ENCODE data around the gene FOXO1.

Gene FOXO1

GRCh38 chr13:40537146-40537895, 129.1 kb downstream of the FOXO1 start:
- DNase-seq: no peak

- no peak for DNase-seq
Measured at GRCh38 chr13:40536443-40537113, 129.9 kb downstream of the FOXO1 start.

GRCh38 chr13:40535345-40535836, 131.1 kb downstream of the FOXO1 start:
- DNase-seq: no peak

DNA sequence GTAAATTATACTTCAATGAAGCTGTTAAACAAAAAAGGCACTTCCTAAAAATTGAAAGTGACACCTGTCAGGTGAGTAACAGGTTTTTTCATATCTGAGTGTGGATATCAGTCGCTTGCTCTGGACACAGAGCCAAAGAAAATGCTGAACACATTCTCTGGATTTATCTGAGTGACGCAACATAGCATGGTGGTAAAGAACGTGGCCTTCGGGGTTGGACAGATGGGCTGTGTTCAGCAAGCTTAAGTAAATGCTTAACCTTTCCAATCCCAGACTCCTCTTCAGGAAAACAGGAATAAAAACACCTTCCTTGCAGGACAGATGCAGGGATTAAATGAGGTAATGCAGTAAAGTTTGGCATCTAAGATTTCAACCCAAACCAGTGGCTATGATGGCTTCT, 132.0 kb downstream of the FOXO1 start:
- no peak for DNase-seq

- no peak for DNase-seq
Measured at GRCh38 chr13:40533072-40533471, 133.4 kb downstream of the FOXO1 start.

DNA sequence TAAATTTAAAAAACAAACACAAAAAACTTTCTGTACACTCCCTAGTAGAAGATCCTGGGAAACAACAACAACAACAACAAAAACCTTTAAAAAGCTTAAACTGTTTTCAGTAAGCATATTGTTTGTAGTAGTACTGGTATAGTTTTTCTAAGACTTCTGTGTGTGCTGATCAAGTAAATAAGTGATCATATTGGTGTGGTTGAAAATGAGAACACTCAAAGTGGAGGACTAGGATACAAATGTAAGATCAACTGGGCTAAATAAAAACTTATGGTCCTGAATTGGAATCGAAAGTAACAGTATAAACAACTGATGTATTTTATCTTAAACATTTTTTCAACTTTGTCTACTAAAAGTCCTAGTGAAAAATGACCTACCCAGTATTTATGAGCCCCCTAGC, 135.5 kb downstream of the FOXO1 start:
- no peak for DNase-seq

DNA sequence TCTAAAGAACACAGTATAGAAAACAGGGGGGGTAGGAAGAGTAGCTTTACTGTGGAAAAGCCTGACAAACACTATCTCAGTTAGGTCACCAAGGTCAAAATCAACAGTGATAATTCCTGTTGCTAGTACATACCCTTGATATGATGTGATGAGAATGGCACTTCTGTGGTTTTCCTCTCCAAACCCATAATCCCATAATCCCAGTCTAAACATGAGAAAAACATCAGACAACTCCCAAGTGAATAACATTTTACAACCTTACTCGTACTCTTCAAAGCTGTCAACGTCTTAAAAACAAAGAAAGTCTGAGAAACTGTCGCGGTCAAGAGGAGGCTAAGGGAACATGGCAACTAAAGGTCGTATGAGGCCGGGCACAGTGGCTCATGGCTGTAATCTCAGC, 137.6 kb downstream of the FOXO1 start:
- DNase-seq: no peak

DNA sequence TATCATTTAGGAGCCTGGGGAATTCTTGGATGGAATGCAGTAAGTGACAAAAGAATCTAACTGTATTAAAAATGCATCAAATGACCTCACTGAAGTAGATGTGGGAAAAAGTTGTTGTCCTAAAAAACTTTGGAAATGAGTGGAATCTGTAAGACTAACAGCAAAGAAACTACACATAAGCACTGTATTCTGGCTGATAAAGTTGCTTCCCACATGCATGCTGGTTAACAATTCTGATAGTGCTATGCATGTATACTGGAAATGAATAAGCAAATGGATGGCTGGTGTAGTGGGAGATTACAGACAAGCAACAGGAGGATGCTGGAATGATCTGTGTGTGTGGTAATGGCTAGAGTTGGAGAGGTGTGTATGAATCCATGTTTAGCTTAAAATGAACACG, 138.5 kb downstream of the FOXO1 start:
- DNase-seq: no peak

DNA sequence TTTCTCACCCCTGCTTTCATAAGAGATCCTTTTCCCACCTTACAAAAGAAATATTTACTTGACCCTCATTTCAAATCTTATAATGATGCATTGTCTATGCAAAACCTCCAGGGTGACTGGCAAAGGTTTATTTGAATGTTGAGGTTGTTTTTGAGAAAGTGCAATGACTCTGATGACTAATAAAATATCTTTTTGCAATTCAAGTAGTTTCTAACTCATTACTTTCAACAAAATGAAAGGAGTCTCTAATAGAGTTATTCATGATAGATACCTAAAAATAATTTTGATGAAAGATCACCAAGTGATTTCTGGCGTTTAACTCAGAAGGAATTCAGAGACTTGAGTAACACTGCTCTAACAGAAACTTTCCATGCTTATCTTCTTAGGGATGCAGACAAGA, 144.2 kb downstream of the FOXO1 start:
- DNase-seq: no peak

- DNase-seq: no peak
Measured at GRCh38 chr13:40520916-40521315, 145.5 kb downstream of the FOXO1 start.

GRCh38 chr13:40519637-40520036, 146.8 kb downstream of the FOXO1 start:
- DNase-seq: no peak

- DNase-seq: no peak
Measured at GRCh38 chr13:40518481-40518882, 148.0 kb downstream of the FOXO1 start.

DNA sequence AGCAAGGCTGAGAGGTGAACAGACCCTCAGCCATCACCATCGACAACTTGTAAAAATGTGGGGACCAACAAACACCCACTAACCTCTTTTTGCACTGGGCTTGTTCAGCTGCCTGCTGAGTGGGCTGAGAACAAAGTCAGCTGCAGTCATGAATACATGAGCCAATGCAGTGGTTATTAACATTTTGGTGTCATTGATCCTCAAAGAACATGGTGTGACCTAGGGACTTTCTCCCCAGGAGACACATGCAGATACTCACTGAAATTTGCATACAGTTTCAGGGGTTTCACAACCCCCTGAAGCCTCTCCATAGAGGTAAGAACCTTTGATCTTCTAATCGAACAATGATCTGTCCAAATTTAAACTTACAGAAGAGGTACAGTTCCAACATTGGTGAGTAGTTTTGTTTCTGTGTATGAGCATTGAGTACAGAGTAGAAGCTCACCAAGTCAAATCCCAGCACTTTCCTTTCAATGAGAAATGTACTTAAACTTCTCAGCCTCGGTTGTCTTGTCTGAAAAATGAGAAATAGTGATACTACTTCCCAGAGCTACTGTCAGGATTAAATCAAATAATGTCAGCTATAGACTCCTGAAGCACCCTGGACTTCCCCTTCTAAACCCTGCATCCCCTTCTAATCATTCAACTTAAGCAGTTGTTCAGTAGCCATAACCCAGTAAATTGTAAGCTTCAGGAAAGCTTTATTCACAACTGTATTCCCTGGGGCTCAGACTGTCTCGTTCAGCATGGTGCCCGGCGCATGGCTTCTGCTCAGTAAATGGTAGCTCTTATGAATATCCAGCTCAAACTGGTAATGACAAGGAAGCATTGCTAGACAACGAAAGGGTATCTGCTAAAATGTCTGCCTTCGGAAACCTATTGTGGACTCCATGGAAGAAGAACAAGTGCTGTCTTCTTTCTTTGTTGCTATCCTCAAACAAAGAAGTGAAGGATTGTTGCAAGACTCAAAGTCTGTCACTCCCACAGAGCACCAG, 148.7 kb downstream of the FOXO1 start:
- no peak for DNase-seq

DNA sequence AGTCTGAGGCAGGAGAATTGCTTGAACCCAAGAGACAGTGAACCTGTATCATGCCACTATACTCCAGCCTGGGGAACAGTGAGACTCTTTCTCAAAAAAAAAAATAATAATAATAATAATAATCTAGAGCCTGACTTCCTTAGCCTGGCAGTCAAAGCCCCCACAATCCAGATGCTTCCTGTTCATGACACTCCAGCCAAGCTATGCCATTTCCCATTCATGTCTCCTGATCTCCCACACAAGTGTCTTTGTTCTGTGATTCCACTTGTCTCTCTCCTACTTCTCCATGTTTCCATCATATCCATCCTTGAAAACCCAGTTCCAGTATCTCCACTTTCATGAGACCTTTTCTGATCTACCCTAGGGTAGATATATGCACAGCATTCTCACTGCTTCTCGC, 150.7 kb downstream of the FOXO1 start:
- DNase-seq: no peak

- DNase-seq: no peak
Measured at GRCh38 chr13:40514802-40515201, 151.6 kb downstream of the FOXO1 start.

DNA sequence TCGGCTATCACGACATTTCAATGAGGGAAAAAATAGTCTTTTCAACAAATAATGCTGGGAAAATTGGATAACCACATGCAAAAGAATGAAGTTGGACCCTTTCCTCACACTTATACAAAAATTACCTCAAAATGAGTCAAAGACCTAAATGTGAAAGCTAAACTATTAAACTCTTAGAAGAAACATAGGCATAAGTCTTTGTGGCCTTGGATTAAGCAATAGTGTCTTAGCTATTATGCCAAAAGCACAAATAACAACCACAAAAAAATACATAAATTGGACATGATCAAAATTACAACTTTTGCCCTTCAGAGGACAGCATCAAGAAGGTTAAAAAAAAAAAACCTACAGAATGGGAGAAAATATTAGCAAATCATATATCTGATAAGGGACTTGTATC, 156.6 kb downstream of the FOXO1 start:
- no peak for DNase-seq

DNA sequence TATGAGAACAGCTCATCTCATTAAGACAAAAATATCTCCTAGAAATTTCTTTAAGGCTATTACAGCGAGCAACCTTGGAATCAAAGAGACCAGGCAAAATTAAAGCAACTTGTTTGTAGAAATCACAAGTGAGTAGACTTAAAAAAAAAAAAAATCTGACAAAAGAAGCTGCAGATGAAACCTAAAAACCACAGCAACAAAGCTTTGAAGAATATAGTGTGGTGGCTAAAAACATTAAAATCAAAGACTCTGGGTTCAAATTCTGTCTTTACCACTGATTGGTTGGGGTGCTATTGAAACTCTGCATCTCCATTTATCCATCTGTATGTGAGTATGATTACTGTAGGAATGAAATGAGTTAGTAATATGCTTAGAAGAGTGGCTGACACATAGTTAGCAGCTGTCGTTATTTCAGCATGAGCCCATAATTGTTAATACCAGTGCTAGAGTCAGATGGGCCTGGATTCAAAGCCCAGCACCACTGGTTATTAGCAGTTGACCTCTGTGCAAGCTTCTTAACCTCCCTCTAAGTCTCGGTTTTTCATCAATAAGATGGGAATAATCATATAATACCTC, 157.6 kb downstream of the FOXO1 start:
- DNase-seq: no peak

- no peak for DNase-seq
Measured at GRCh38 chr13:40508127-40508526, 158.3 kb downstream of the FOXO1 start.

DNA sequence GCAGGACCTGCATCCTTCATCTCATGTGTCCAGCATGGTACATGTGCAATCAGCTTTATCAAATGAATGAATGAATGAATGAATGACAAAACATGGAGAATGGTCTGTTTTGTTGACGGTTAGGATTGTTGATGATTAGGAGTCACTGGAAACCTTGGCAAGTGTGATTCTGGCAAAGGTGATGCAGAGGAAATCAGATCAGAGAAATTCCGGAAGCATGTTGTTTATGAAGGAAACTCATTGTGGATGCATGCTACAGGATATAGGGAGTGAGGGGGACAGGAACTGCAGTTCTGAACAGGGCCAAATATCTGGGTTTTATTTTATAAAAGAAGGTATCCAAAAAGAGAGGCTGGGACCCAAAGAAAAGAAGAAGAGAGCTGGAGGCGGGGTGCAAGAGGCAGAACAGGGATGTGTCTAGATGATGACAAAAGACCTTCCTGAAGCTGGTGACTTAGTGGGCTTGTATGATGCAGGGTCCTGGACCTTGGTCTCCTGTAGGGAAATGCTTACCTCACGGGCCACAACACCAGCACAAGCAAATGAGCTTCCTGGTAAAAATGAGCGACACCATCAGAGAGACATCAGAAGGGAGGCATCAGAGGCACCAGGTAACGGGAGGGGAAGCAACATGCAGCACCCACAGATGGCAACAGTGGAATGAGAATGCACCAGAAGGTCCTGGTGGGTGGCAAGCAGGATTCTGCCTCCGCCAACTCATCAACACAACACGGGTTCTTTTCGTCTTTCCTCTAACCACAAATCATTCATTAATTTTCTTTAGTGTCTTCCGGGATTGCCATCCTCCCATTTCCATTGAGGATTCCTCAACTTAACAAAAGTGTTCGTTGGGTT, 159.6 kb downstream of the FOXO1 start:
- DNase-seq: no peak

Measured in GF-D8 (cell line).